ENCODE results near the gene MTTP. TPM values are rescaled to one million over a fixed set of nuclear protein-coding genes. Genes with fewer than 3 reads are reported as not detected.

The MTTP gene
- total and polyA plus RNA-seq, 4 donors, result 58.4 to 193 (median 83.9) TPM

DNA sequence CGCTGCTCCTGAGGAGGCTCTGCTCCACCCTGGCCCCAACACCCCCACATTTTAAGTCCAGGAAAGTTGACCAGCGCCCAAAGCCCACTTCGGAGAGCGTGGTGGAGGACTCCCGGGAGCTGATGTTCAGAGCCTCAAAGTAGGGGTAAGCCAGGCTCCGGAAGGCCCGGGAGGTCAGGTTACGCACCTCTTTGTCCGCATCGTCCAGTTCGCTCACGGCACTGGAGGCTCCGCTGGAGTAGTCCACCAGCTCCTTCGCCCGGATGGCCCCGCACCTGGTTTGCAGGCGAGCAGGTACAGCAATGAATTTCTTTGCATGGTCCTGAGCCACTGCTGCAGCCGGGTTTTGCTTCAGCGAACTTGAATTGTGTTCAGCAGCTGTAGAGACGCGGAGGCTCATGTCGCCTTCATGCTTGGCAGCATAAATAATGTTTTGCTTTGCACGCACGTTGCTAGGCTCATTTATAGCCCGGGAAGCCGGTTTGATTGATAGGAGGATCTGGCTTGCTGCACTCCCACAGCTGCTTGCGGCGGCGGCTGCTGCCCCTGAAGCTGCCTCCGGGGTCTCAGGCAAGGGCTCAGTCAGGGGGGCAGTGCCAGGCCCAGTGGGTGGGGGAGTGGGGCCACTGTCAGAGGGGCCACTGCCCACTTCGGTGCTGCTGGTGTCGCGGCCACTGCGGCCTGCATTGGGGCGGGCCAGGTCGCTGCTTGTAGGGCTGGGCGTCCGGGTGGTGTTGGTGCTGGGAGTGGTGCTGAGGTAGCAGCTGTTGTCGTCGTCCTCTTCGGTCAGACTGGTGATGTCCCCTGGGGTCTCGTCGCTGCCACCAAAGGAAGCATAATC lies 78.2 kb downstream of the MTTP start (continued):
- TF ChIP-seq SP1 (IDR thresholded peaks at IDR 0.05) (no peak), JUND (IDR thresholded peaks at IDR 0.05) (no peak), FOXA2 (IDR thresholded peaks at IDR 0.05) (no peak), RAD21 (IDR thresholded peaks at IDR 0.05) (no peak), NR2F2 (IDR thresholded peaks at IDR 0.05) (no peak), TAF1 (conservative IDR thresholded peaks at IDR 0.05) (no peak)

DNA sequence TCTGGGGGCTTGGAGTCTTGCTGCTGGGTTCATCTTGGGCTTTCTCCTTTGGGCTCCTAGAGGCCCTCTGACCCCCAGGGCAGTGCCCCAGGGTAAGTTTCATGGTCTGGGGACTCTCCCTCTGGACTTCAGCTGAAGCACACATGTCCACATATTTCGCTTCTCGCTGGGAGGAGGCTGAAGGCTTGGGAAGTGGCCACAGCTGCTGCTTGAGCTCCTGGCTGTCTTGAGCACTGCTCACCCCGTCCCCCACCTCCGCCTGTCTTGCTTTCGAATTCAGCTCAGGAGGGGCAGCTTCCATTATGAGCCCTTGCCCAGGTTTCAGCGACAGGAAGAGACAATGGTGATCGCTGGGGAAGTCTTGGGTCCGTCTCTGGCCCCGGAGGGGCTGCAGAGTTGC lies 79.3 kb downstream of the MTTP start:
- no peaks in the 10 kb centered on the region for H3K9me3 ChIP-seq (ENCODE audit: control insufficient read depth in 4 of 4, low read length in 3 of 4)
- 87% methylated on average over 9 of the region's 9 CpGs for WGBS
- DNase-seq (ENCODE audit: low spot score), result no peak
- no peak overlapping the region for H3K27ac ChIP-seq (ENCODE audit: low read depth in 1 of 2, low read length in 2 of 2)
- H3K27me3 ChIP-seq (ENCODE audit: control insufficient read depth in 4 of 4, insufficient read depth in 4 of 4, low read length in 3 of 4), result no peaks in the 10 kb centered on the region
- TF ChIP-seq, protein P1, sequence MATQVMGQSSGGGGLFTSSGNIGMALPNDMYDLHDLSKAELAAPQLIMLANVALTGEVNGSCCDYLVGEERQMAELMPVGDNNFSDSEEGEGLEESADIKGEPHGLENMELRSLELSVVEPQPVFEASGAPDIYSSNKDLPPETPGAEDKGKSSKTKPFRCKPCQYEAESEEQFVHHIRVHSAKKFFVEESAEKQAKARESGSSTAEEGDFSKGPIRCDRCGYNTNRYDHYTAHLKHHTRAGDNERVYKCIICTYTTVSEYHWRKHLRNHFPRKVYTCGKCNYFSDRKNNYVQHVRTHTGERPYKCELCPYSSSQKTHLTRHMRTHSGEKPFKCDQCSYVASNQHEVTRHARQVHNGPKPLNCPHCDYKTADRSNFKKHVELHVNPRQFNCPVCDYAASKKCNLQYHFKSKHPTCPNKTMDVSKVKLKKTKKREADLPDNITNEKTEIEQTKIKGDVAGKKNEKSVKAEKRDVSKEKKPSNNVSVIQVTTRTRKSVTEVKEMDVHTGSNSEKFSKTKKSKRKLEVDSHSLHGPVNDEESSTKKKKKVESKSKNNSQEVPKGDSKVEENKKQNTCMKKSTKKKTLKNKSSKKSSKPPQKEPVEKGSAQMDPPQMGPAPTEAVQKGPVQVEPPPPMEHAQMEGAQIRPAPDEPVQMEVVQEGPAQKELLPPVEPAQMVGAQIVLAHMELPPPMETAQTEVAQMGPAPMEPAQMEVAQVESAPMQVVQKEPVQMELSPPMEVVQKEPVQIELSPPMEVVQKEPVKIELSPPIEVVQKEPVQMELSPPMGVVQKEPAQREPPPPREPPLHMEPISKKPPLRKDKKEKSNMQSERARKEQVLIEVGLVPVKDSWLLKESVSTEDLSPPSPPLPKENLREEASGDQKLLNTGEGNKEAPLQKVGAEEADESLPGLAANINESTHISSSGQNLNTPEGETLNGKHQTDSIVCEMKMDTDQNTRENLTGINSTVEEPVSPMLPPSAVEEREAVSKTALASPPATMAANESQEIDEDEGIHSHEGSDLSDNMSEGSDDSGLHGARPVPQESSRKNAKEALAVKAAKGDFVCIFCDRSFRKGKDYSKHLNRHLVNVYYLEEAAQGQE (IDR thresholded peaks at IDR 0.05), result no peak
- TF ChIP-seq RAD21 (IDR thresholded peaks at IDR 0.05), result no peak
- TF ChIP-seq HNF4G (IDR thresholded peaks at IDR 0.05), result no peak
- no peak for TF ChIP-seq FOXA1 (IDR thresholded peaks at IDR 0.05)
- no peak for TF ChIP-seq SP1 (IDR thresholded peaks at IDR 0.05)
- no peak for TF ChIP-seq YY1 (IDR thresholded peaks at IDR 0.05)
- TF ChIP-seq, protein P2, sequence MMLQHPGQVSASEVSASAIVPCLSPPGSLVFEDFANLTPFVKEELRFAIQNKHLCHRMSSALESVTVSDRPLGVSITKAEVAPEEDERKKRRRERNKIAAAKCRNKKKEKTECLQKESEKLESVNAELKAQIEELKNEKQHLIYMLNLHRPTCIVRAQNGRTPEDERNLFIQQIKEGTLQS (IDR thresholded peaks at IDR 0.05), result no peak
- TF ChIP-seq RXRA (IDR thresholded peaks at IDR 0.05), result no peak
- H3K9ac ChIP-seq (ENCODE audit: low read depth in 1 of 2, low read length in 2 of 2), result no peak overlapping the region
- H3K36me3 ChIP-seq (ENCODE audit: control insufficient read depth in 4 of 4, insufficient read depth in 3 of 4, low read depth in 1 of 4, low read length in 3 of 4), result no peaks in the 10 kb centered on the region
- no peaks in the 10 kb centered on the region for H3K4me1 ChIP-seq (ENCODE audit: control insufficient read depth in 4 of 4, insufficient read depth in 4 of 4, low read length in 3 of 4)
- no peak overlapping the region for H3K4me3 ChIP-seq (ENCODE audit: low read depth in 1 of 3, low read length in 3 of 3)

DNA sequence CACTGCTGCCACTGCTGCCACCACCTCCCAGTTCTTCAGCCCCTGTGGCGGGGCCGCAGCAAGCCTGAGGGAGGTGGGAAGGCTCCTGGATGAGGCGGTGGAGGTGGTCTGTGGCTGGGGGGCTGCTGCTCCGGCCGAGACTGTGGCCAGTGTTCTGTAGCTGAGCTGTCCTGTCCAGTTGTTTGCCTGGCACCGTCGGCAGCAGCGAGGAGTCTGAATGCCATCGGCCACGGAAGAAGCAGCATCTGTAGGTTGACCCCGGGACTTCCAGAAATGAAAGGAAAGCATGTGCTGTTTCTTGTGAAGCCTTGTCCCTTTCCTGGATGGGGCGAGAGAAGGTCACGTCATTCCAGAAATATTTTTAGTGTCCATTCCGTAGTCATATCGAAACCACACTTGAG lies 79.7 kb downstream of the MTTP start:
- H3K27ac ChIP-seq (ENCODE audit: low read depth in 1 of 2, low read length in 2 of 2), result no peak overlapping the region
- no peaks in the 10 kb centered on the region for H3K36me3 ChIP-seq (ENCODE audit: control insufficient read depth in 4 of 4, insufficient read depth in 3 of 4, low read depth in 1 of 4, low read length in 3 of 4)
- no peak overlapping the region for H3K4me3 ChIP-seq (ENCODE audit: low read depth in 1 of 3, low read length in 3 of 3)
- DNase-seq (ENCODE audit: low spot score), result no peak
- no peaks in the 10 kb centered on the region for H3K27me3 ChIP-seq (ENCODE audit: control insufficient read depth in 4 of 4, insufficient read depth in 4 of 4, low read length in 3 of 4)
- TF ChIP-seq HNF4A (conservative IDR thresholded peaks at IDR 0.05) (no peak), EGR1 (IDR thresholded peaks at IDR 0.05; ENCODE audit: low read depth in 2 of 2) (no peak)
- TF ChIP-seq, protein P2 (IDR thresholded peaks at IDR 0.05), result no peak
- no peaks in the 10 kb centered on the region for H3K4me1 ChIP-seq (ENCODE audit: control insufficient read depth in 4 of 4, insufficient read depth in 4 of 4, low read length in 3 of 4)
- H3K9ac ChIP-seq (ENCODE audit: low read depth in 1 of 2, low read length in 2 of 2), result no peak overlapping the region
- no peaks in the 10 kb centered on the region for H3K9me3 ChIP-seq (ENCODE audit: control insufficient read depth in 4 of 4, low read length in 3 of 4)
- WGBS, result 77% methylated on average over 15 of the region's 15 CpGs

All from liver (tissue), 9 donors.